HCT116 (cell line): ENCODE data around the gene NR2F2. TPM values are rescaled to one million over a fixed set of nuclear protein-coding genes. Genes with fewer than 3 reads are reported as not detected.

Source experiments
- ATAC-seq: fragments of 200-7000 bp; cut with Tn5 transposase; 2 replicates; pipeline ENCODE4 v1.9.1; 2020; ENCODE audit warnings: mild to moderate bottlenecking, moderate library complexity
- BruUV-seq: library from RNA; stranded (reverse); fragments of 400-500 nt; replicated peaks from 2 replicates; lab custom pipeline; 2021; lab: Mats Ljungman, UMichigan
- CTCF ChIA-PET: fragments of 300-600 bp; sonication (Branson Sonifier 250); formaldehyde crosslinking; loops from one replicate; lab custom pipeline; 2021; ENCODE audit warnings: antibody characterized with exemption; lab: Charles Lee
- POLR2A ChIA-PET: fragments of 300-600, 350-600 bp; sonication (Branson Sonifier 250); formaldehyde crosslinking; loops from one replicate; lab custom pipeline; 2021; ENCODE audit warnings: antibody characterized with exemption; lab: Charles Lee
- RAD21 ChIA-PET, 2 experiments: fragments of 300-600 bp; sonication (Branson Sonifier 250); formaldehyde crosslinking; loops; one replicate each; lab custom pipeline; 2023; ENCODE audit warnings: low total read pairs in 2 of 2; ENCODE audit not compliant: uncharacterized antibody in 2 of 2, unreplicated experiment in 2 of 2, low non-redundant PET in 1 of 2; lab: Charles Lee
- DNase-seq: peaks from one replicate; pipeline ENCODE4 v3.0.0-alpha.2; 2010; ENCODE audit warnings: low read depth, low spot score
- H2AFZ ChIP-seq: fragments of 200-600 bp; shearing (Covaris generic), sonication (generic); 2 replicates; pipeline ENCODE4 v1.6.1; 2017; ENCODE audit warnings: low read depth, mixed run types, mixed read lengths, antibody characterized with exemption, low read length; ENCODE audit not compliant: poor library complexity, severe bottlenecking
- H3K27ac ChIP-seq: 2 replicates; pipeline ENCODE4 v1.5.1; 2012; ENCODE audit warnings: low read depth, low read length
- H3K27me3 ChIP-seq: fragments of 200-600 bp; sonication (generic); 2 replicates; pipeline ENCODE4 v1.6.1; 2016; ENCODE audit warnings: mixed run types, low read length, mixed read lengths; ENCODE audit not compliant: insufficient read depth
- H3K36me3 ChIP-seq, 2 experiments: fragments of 200-500 bp in 1 of 2; fragments of 200-600 bp in 1 of 2; sonication (Bioruptor generic) in 1 of 2; sonication (generic) in 1 of 2; 2 replicates each; pipeline versions ENCODE4 v1.5.1 to v1.6.1; 2014 to 2016; ENCODE audit warnings: low read length in 2 of 2, inconsistent platforms in 1 of 2, mixed read lengths in 1 of 2, mixed run types in 1 of 2; ENCODE audit not compliant: insufficient read depth in 2 of 2, control insufficient read depth in 1 of 2
- H3K4me1 ChIP-seq, 2 experiments: fragments of 200-600 bp in 1 of 2; sonication (generic) in 1 of 2; 2 replicates each; pipeline versions ENCODE4 v1.5.1 to v1.6.1; 2012 to 2017; ENCODE audit warnings: low read length in 2 of 2, inconsistent platforms in 1 of 2, mild to moderate bottlenecking in 1 of 2, mixed read lengths in 1 of 2, mixed run types in 1 of 2, moderate library complexity in 1 of 2; ENCODE audit not compliant: insufficient read depth in 2 of 2, control insufficient read depth in 1 of 2
- H3K4me2 ChIP-seq: fragments of 200-600 bp; sonication (generic); 2 replicates; pipeline ENCODE4 v1.6.1; 2017; ENCODE audit warnings: mixed run types, low read length, mixed read lengths
- H3K4me3 ChIP-seq, 2 experiments: fragments of 200-600 bp in 1 of 2; sonication (generic) in 1 of 2; replicated peaks in 1 of 2; 2 replicates each; pipeline ENCODE4 v1.5.1; 2011 to 2016; ENCODE audit warnings: low read length in 2 of 2, control low read depth in 1 of 2, low read depth in 1 of 2, mild to moderate bottlenecking in 1 of 2, mixed read lengths in 1 of 2, mixed run types in 1 of 2
- H3K79me2 ChIP-seq: fragments of 200-600 bp; sonication (generic); 2 replicates; pipeline ENCODE4 v1.6.1; 2017; ENCODE audit warnings: mild to moderate bottlenecking, mixed run types, low read length, moderate library complexity, mixed read lengths; ENCODE audit not compliant: insufficient read depth
- H3K9ac ChIP-seq: fragments of 200-600 bp; sonication (generic); 2 replicates; pipeline ENCODE4 v1.6.1; 2016; ENCODE audit warnings: low read length, mixed read lengths
- H3K9me2 ChIP-seq: fragments of 200-600 bp; sonication (generic), shearing (Covaris generic); 2 replicates; pipeline ENCODE4 v1.6.1; 2017; ENCODE audit warnings: mixed run types, mild to moderate bottlenecking, moderate library complexity; ENCODE audit not compliant: insufficient read depth
- H3K9me3 ChIP-seq, 2 experiments: fragments of 200-500 bp in 1 of 2; fragments of 200-600 bp in 1 of 2; sonication (Bioruptor generic) in 1 of 2; sonication (generic) in 1 of 2; 2 replicates each; pipeline ENCODE4 v1.6.1; 2014 to 2017; ENCODE audit warnings: low read length in 2 of 2, mixed read lengths in 2 of 2, inconsistent platforms in 1 of 2, low read depth in 1 of 2, mild to moderate bottlenecking in 1 of 2, mixed run types in 1 of 2, moderate library complexity in 1 of 2; ENCODE audit not compliant: control insufficient read depth in 1 of 2, insufficient read depth in 1 of 2
- H4K20me1 ChIP-seq: fragments of 200-600 bp; sonication (generic), shearing (Covaris generic); 2 replicates; pipeline ENCODE4 v1.6.1; 2017; ENCODE audit warnings: mixed run types, mild to moderate bottlenecking, moderate library complexity; ENCODE audit not compliant: insufficient read depth
- CBX3 ChIP-seq: IDR thresholded peaks from 2 replicates; pipeline ENCODE4 v1.6.1; 2012; ENCODE audit warnings: low read depth
- EGR1 ChIP-seq: IDR thresholded peaks from 2 replicates; pipeline ENCODE4 v1.6.1; 2012; ENCODE audit warnings: low read depth
- EZH2 ChIP-seq: fragments of 200-600 bp; sonication (generic); IDR thresholded peaks from 2 replicates; pipeline ENCODE4 v1.6.1; 2017; ENCODE audit warnings: antibody characterized with exemption, mixed run types
- EZH2phosphoT487 ChIP-seq: fragments of 200-600 bp; IDR thresholded peaks from 2 replicates; pipeline ENCODE4 v1.6.1; 2018; ENCODE audit warnings: antibody characterized with exemption, borderline replicate concordance
- FOSL1 ChIP-seq: IDR thresholded peaks from 2 replicates; pipeline ENCODE4 v1.6.1; 2012; ENCODE audit warnings: low read depth
- POLR2AphosphoS5 ChIP-seq: IDR thresholded peaks from 2 replicates; pipeline ENCODE4 v1.6.1; 2011; ENCODE audit warnings: mild to moderate bottlenecking, low read depth, low read length, moderate library complexity
- SIN3A ChIP-seq: IDR thresholded peaks from 2 replicates; pipeline ENCODE4 v1.6.1; 2012; ENCODE audit warnings: low read depth
- SP1 ChIP-seq: IDR thresholded peaks from 2 replicates; pipeline ENCODE4 v1.6.1; 2012; ENCODE audit warnings: low read depth
- SRF ChIP-seq: IDR thresholded peaks from 2 replicates; pipeline ENCODE4 v1.6.1; 2012; ENCODE audit warnings: low read depth
- YY1 ChIP-seq: IDR thresholded peaks from 2 replicates; pipeline ENCODE4 v1.6.1; 2011; ENCODE audit warnings: low read length, low read depth, moderate library complexity, mild to moderate bottlenecking; ENCODE audit not compliant: insufficient replicate concordance; ENCODE audit errors: extremely low read depth
- intact Hi-C: fragments of 100-400 bp; cut with micrococcal nuclease; formaldehyde crosslinking; loops from 2 replicates; pipeline ENCODE4 v1.10.0; 2022
- total RNA-seq: library from RNA; stranded (reverse); gene quantifications from one replicate; pipeline ENCODE4 v1.2.1, GENCODE V29; 2021; ENCODE audit not compliant: unreplicated experiment
- TF ChIP-seq, protein P1 (sequence below): IDR thresholded peaks from 2 replicates; pipeline ENCODE4 v1.6.1; 2012; ENCODE audit warnings: low read depth
- TF ChIP-seq, protein P2 (sequence below): IDR thresholded peaks from 2 replicates; pipeline ENCODE4 v1.6.1; 2011; ENCODE audit warnings: mild to moderate bottlenecking, low read length, moderate library complexity; ENCODE audit not compliant: insufficient replicate concordance; ENCODE audit errors: extremely low read depth

Gene NR2F2
- total RNA-seq, 1 experiment from 2014 or later = 61.4 TPM

DNA sequence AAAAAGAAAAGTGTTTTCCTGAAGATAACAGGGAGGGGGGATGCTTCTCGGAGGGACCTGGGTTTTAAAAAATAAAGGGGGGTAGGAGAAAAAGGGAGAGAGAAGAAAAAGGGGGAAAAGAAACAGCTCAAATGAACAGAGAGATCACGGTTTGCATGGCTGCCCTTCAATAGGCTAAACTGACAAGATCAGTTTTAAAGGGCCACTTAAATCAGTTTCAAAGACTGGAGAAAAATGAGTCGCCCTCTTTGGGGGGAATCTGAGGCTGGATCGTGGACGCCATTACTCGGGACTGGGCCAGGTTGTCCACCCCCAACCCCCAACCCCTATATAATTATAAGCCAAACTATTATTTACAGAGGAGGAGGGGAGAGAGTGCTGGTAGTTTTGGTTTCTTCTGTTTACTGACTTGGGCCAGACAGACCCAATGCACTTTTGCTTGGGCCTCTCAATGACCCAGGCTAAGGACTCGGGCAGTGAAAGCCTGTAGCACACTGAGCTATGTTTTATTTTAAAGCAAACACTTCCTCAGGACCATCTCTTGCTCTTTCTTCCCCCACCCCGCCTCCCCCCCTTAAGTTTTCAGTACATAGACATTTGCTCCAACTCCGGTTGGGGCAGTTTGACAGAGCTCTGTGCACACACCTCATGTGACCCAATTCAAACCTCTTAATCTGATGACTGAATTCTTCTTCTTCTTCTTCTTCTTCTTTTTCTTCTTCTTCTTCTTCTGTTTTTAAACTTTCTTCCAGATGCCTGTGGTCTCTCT, 6.3 kb downstream of the NR2F2 start:
- peaks cover 27 to 55% of the 10 kb centered on the region in 2 experiments for H3K36me3 ChIP-seq
- H3K9me2 ChIP-seq = no peaks in the 10 kb centered on the region
- no peak overlapping the region for H3K4me3 ChIP-seq
- TF ChIP-seq YY1 = no peak
- TF ChIP-seq SP1 = no peak
- no peak for TF ChIP-seq SRF
- TF ChIP-seq CBX3 = no peak
- TF ChIP-seq POLR2AphosphoS5 = no peak
- TF ChIP-seq EGR1 = no peak
- TF ChIP-seq EZH2phosphoT487 = no peak
- TF ChIP-seq, all 23 proteins: peak for 0
- peaks cover 99% of the 10 kb centered on the region for H3K79me2 ChIP-seq
- peak overlapping the region; percentile 87; the same call in 1 of the 2 replicates for H3K4me2 ChIP-seq
- no peak overlapping the region for H3K9ac ChIP-seq
- ChIA-PET RAD21 (no interaction called here), CTCF (interaction anchor here (0.6 to 2.4 kb wide), 4 partner anchors 9 to 903 kb away, joined by 3 to 5 read pairs (median 4); no protein-coding TSS in a partner anchor), POLR2A (no interaction called here)
- DNase-seq = no peak
- no peaks in the 10 kb centered on the region for H3K9me3 ChIP-seq
- H3K4me1 ChIP-seq = peaks cover 19 to 52% of the 10 kb centered on the region in 2 experiments; a peak in 3 of 4 replicates
- H2AFZ ChIP-seq = no peak overlapping the region
- H3K27me3 ChIP-seq = no peaks in the 10 kb centered on the region
- H4K20me1 ChIP-seq = peaks cover 27% of the 10 kb centered on the region; the same call in 1 of the 2 replicates
- ATAC-seq = no peak
- H3K27ac ChIP-seq = no peak overlapping the region
- BruUV-seq = no TSS peak
- intact Hi-C loops = no loop called here

DNA sequence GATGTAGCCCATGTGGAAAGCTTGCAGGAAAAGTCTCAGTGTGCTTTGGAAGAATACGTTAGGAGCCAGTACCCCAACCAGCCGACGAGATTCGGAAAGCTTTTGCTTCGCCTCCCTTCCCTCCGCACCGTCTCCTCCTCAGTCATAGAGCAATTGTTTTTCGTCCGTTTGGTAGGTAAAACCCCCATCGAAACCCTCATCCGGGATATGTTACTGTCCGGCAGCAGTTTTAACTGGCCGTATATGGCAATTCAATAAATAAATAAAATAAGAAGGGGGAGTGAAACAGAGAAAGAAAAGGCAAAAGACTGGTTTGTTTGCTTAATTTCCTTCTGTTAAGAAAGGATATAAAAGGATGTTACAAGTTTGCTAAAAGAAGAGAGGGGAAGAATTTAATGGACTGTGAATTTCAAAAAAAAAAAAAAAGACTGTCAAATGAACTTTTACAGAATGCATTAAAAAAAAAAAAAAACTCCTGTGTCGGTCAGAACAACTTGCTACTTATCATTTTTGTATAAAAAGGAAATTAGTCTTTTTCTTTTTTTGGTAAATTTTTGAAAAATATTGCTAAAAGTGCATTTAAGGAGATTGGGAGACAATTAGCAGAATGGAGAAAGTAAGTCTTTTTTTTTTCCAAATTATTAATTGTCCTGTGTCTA, 7.0 kb downstream of the NR2F2 start:
- H3K9ac ChIP-seq = no peak overlapping the region
- no peaks in the 10 kb centered on the region for H3K9me2 ChIP-seq
- no peak overlapping the region for H3K27ac ChIP-seq
- ChIA-PET RAD21 (no interaction called here), CTCF (interaction anchor here (0.6 to 2.4 kb wide), 3 partner anchors 10 to 903 kb away, joined by 3 to 5 read pairs (median 4); no protein-coding TSS in a partner anchor), POLR2A (no interaction called here)
- peaks cover 99% of the 10 kb centered on the region for H3K79me2 ChIP-seq
- no peaks in the 10 kb centered on the region for H3K9me3 ChIP-seq
- peaks cover 27 to 59% of the 10 kb centered on the region in 2 experiments for H3K36me3 ChIP-seq
- peaks cover 19 to 52% of the 10 kb centered on the region in 2 experiments; a peak in 3 of 4 replicates for H3K4me1 ChIP-seq
- no TSS peak for BruUV-seq
- peaks cover 27% of the 10 kb centered on the region; the same call in 1 of the 2 replicates for H4K20me1 ChIP-seq
- H3K4me2 ChIP-seq = no peak overlapping the region; the same call in 1 of the 2 replicates
- ATAC-seq (no peak), DNase-seq (no peak)
- no peaks in the 10 kb centered on the region for H3K27me3 ChIP-seq
- no peak overlapping the region for H3K4me3 ChIP-seq
- intact Hi-C loops = no loop called here
- TF ChIP-seq EZH2 = no peak
- no peak for TF ChIP-seq FOSL1
- no peak for TF ChIP-seq SP1
- no peak for TF ChIP-seq SIN3A
- TF ChIP-seq YY1 = no peak
- TF ChIP-seq, protein P1, sequence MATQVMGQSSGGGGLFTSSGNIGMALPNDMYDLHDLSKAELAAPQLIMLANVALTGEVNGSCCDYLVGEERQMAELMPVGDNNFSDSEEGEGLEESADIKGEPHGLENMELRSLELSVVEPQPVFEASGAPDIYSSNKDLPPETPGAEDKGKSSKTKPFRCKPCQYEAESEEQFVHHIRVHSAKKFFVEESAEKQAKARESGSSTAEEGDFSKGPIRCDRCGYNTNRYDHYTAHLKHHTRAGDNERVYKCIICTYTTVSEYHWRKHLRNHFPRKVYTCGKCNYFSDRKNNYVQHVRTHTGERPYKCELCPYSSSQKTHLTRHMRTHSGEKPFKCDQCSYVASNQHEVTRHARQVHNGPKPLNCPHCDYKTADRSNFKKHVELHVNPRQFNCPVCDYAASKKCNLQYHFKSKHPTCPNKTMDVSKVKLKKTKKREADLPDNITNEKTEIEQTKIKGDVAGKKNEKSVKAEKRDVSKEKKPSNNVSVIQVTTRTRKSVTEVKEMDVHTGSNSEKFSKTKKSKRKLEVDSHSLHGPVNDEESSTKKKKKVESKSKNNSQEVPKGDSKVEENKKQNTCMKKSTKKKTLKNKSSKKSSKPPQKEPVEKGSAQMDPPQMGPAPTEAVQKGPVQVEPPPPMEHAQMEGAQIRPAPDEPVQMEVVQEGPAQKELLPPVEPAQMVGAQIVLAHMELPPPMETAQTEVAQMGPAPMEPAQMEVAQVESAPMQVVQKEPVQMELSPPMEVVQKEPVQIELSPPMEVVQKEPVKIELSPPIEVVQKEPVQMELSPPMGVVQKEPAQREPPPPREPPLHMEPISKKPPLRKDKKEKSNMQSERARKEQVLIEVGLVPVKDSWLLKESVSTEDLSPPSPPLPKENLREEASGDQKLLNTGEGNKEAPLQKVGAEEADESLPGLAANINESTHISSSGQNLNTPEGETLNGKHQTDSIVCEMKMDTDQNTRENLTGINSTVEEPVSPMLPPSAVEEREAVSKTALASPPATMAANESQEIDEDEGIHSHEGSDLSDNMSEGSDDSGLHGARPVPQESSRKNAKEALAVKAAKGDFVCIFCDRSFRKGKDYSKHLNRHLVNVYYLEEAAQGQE = no peak
- TF ChIP-seq, protein P2, sequence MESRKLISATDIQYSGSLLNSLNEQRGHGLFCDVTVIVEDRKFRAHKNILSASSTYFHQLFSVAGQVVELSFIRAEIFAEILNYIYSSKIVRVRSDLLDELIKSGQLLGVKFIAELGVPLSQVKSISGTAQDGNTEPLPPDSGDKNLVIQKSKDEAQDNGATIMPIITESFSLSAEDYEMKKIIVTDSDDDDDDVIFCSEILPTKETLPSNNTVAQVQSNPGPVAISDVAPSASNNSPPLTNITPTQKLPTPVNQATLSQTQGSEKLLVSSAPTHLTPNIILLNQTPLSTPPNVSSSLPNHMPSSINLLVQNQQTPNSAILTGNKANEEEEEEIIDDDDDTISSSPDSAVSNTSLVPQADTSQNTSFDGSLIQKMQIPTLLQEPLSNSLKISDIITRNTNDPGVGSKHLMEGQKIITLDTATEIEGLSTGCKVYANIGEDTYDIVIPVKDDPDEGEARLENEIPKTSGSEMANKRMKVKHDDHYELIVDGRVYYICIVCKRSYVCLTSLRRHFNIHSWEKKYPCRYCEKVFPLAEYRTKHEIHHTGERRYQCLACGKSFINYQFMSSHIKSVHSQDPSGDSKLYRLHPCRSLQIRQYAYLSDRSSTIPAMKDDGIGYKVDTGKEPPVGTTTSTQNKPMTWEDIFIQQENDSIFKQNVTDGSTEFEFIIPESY = no peak
- no peak overlapping the region for H2AFZ ChIP-seq
